Measurements from ENCODE around the gene GATB.
A peak's percentile ranks its signal among the peaks of the same experiment; 100 is the strongest.

Gene GATB

GRCh38 chr4:151672996-151673395 lies 87.8 kb downstream of the GATB start (continued):
- TF ChIP-seq TSHZ2 (CRISPR knock-in tag; IDR thresholded peaks at IDR 0.05), result no peak

GRCh38 chr4:151671541-151672059 lies 89.2 kb downstream of the GATB start:
- ATAC-seq, result no peak
- TF ChIP-seq ZNF565 (CRISPR knock-in tag; conservative IDR thresholded peaks at IDR 0.05; ENCODE audit: low read depth) (no peak), ISL1 (CRISPR knock-in tag; IDR thresholded peaks at IDR 0.05) (peak; percentile 6; the same call in 1 of the 2 replicates)

GRCh38 chr4:151670843-151671242 lies 90.0 kb downstream of the GATB start:
- no peak for TF ChIP-seq ZFP3 (CRISPR knock-in tag; IDR thresholded peaks at IDR 0.05)
- no peak for TF ChIP-seq ARNTL (CRISPR knock-in tag; IDR thresholded peaks at IDR 0.05; ENCODE audit: borderline replicate concordance, low read depth)
- TF ChIP-seq ZNF8 (CRISPR knock-in tag; IDR thresholded peaks at IDR 0.05), result no peak
- no peak for TF ChIP-seq TOX (CRISPR knock-in tag; IDR thresholded peaks at IDR 0.05; ENCODE audit: borderline replicate concordance)
- no peak for TF ChIP-seq CSDC2 (CRISPR knock-in tag; IDR thresholded peaks at IDR 0.05)
- no peak for TF ChIP-seq ISL1 (CRISPR knock-in tag; IDR thresholded peaks at IDR 0.05)

GRCh38 chr4:151669990-151670389 lies 90.8 kb downstream of the GATB start:
- TF ChIP-seq ZFP3 (CRISPR knock-in tag; IDR thresholded peaks at IDR 0.05) (no peak), PPARA (CRISPR knock-in tag; IDR thresholded peaks at IDR 0.05; ENCODE audit: borderline replicate concordance) (no peak), GLIS3 (CRISPR knock-in tag; IDR thresholded peaks at IDR 0.05) (no peak), ZC3H10 (CRISPR knock-in tag; IDR thresholded peaks at IDR 0.05) (no peak), ZNF8 (CRISPR knock-in tag; IDR thresholded peaks at IDR 0.05) (no peak), ZNF70 (CRISPR knock-in tag; IDR thresholded peaks at IDR 0.05) (no peak)

More at GRCh38 chr4:151670843-151671242, 90.0 kb downstream of the GATB start:
- ATAC-seq, result no peak

GRCh38 chr4:151668689-151669402 lies 92.0 kb downstream of the GATB start:
- ATAC-seq, result no peak
- no peak for TF ChIP-seq POU6F1 (CRISPR knock-in tag; IDR thresholded peaks at IDR 0.05; ENCODE audit: borderline replicate concordance, low read depth)
- TF ChIP-seq TCF4 (CRISPR knock-in tag; IDR thresholded peaks at IDR 0.05; ENCODE audit: borderline replicate concordance), result no peak
- TF ChIP-seq CSDC2 (CRISPR knock-in tag; IDR thresholded peaks at IDR 0.05), result no peak
- no peak for TF ChIP-seq ESRRG (CRISPR knock-in tag; IDR thresholded peaks at IDR 0.05)
- TF ChIP-seq RARB (CRISPR knock-in tag; IDR thresholded peaks at IDR 0.05), result no peak
- no peak for TF ChIP-seq ZNF8 (CRISPR knock-in tag; IDR thresholded peaks at IDR 0.05)

More at GRCh38 chr4:151669990-151670389, 90.8 kb downstream of the GATB start:
- ATAC-seq, result no peak

- ATAC-seq, result no peak
- TF ChIP-seq GLIS3 (CRISPR knock-in tag; IDR thresholded peaks at IDR 0.05) (no peak), TCF4 (CRISPR knock-in tag; IDR thresholded peaks at IDR 0.05; ENCODE audit: borderline replicate concordance) (no peak), CSRNP3 (CRISPR knock-in tag; IDR thresholded peaks at IDR 0.05) (no peak), ZNF565 (CRISPR knock-in tag; conservative IDR thresholded peaks at IDR 0.05; ENCODE audit: low read depth) (no peak), CSDC2 (CRISPR knock-in tag; IDR thresholded peaks at IDR 0.05) (no peak), PATZ1 (CRISPR knock-in tag; IDR thresholded peaks at IDR 0.05; ENCODE audit: borderline replicate concordance) (no peak), PPARA (CRISPR knock-in tag; IDR thresholded peaks at IDR 0.05; ENCODE audit: borderline replicate concordance) (no peak), ZFP3 (CRISPR knock-in tag; IDR thresholded peaks at IDR 0.05) (no peak), SNAI2 (CRISPR knock-in tag; IDR thresholded peaks at IDR 0.05) (no peak), TSHZ2 (CRISPR knock-in tag; IDR thresholded peaks at IDR 0.05) (no peak), ISL1 (CRISPR knock-in tag; IDR thresholded peaks at IDR 0.05) (no peak), RARB (CRISPR knock-in tag; IDR thresholded peaks at IDR 0.05) (no peak), TOX (CRISPR knock-in tag; IDR thresholded peaks at IDR 0.05; ENCODE audit: borderline replicate concordance) (no peak), ZNF8 (CRISPR knock-in tag; IDR thresholded peaks at IDR 0.05) (no peak)
These were observed 93.1 kb downstream of the GATB start for GRCh38 chr4:151667666-151668065.
